K562 (cell line): ENCODE measurements around the gene DENND10. TPM values are rescaled to one million over a fixed set of nuclear protein-coding genes. Genes with fewer than 3 reads are reported as not detected.

Experiments used
- ATAC-seq: fragments of 200-7000 bp; cut with Tn5 transposase; 3 replicates; pipeline ENCODE4 v1.9.1; 2020; ENCODE audit warnings: moderate library complexity
- BruUV-seq: library from RNA; stranded (reverse); fragments of 400-500 nt; replicated peaks from 2 replicates; lab custom pipeline; 2021; lab: Mats Ljungman, UMichigan
- CTCF ChIA-PET: fragments of 300-600 bp; formaldehyde crosslinking; extraction: SDS; loops from one replicate; lab custom pipeline; 2021; ENCODE audit warnings: low intra/inter-chr PET ratio; lab: Yijun Ruan, JAX
- POLR2A ChIA-PET: fragments of 300-600, 350-650 bp; sonication (Branson Sonifier 250); formaldehyde crosslinking; extraction: SDS; loops from one replicate; lab custom pipeline; 2021; ENCODE audit warnings: antibody characterized with exemption, inconsistent platforms; lab: Yijun Ruan, JAX
- DNase-seq, 4 experiments: peaks; one replicate each; pipeline versions ENCODE4 v3.0.0 to v3.0.0-alpha.2; 2011 to 2018; ENCODE audit warnings: low spot score in 3 of 4, mixed read lengths in 3 of 4; ENCODE audit errors: extremely low read depth in 1 of 4
- FAIRE-seq: peaks from 2 replicates; lab custom pipeline; 2011; peaks lifted over from hg19 to GRCh38; lab: Jason Lieb, UNC
- H2AFZ ChIP-seq: 2 replicates; pipeline ENCODE4 v1.6.0; 2011; ENCODE audit warnings: low read depth, low read length, control low read depth, inconsistent platforms
- H3K27ac ChIP-seq: fragments of 200-600 bp; 3 replicates; pipeline ENCODE4 v1.8.0; 2011; ENCODE audit warnings: low read depth, mild to moderate bottlenecking, control low read depth, inconsistent platforms, low read length, moderate library complexity, mixed read lengths; ENCODE audit errors: extremely low read depth
- H3K27me3 ChIP-seq, 2 experiments: fragments of 300-600 bp in 1 of 2; 2 replicates in 1 of 2; 3 replicates in 1 of 2; pipeline versions ENCODE4 v1.6.0 to v1.8.0; 2011; ENCODE audit warnings: inconsistent platforms in 2 of 2, low read length in 2 of 2, mild to moderate bottlenecking in 1 of 2, mixed read lengths in 1 of 2, moderate library complexity in 1 of 2; ENCODE audit not compliant: control insufficient read depth in 2 of 2, insufficient read depth in 2 of 2
- H3K36me3 ChIP-seq: fragments of 300-600 bp; 3 replicates; pipeline ENCODE4 v1.8.0; 2011; ENCODE audit warnings: mild to moderate bottlenecking, low read length, inconsistent platforms; ENCODE audit not compliant: control insufficient read depth, insufficient read depth
- H3K4me1 ChIP-seq, 2 experiments: fragments of 200-600 bp in 1 of 2; replicated peaks in 1 of 2; 2 replicates in 1 of 2; 3 replicates in 1 of 2; pipeline versions ENCODE4 v1.5.1 to v1.8.0; 2011; ENCODE audit warnings: inconsistent platforms in 2 of 2, low read length in 2 of 2, mild to moderate bottlenecking in 1 of 2, mixed read lengths in 1 of 2, moderate library complexity in 1 of 2; ENCODE audit not compliant: control insufficient read depth in 2 of 2, insufficient read depth in 2 of 2
- H3K4me2 ChIP-seq: 2 replicates; pipeline ENCODE4 v1.6.1; 2011; ENCODE audit warnings: low read length, control low read depth, inconsistent platforms, mixed read lengths; ENCODE audit not compliant: insufficient read depth
- H3K4me3 ChIP-seq: fragments of 200-600 bp; sonication (generic), shearing (Covaris generic); 2 replicates; pipeline ENCODE4 v1.5.1; 2016; ENCODE audit warnings: control low read depth, inconsistent platforms
- H3K79me2 ChIP-seq: fragments of 200-600 bp; 3 replicates; pipeline ENCODE4 v1.8.0; 2011; ENCODE audit warnings: low read length, inconsistent platforms; ENCODE audit not compliant: control insufficient read depth, insufficient read depth
- H3K9ac ChIP-seq, 2 experiments: 2 replicates each; pipeline versions ENCODE4 v1.6.0 to v1.6.1; 2011; ENCODE audit warnings: low read depth in 2 of 2, low read length in 2 of 2, control low read depth in 1 of 2, inconsistent platforms in 1 of 2, mild to moderate bottlenecking in 1 of 2, mixed read lengths in 1 of 2; ENCODE audit not compliant: insufficient read depth in 1 of 2
- H3K9me1 ChIP-seq: one replicate; pipeline ENCODE4 v1.6.0; 2011; ENCODE audit warnings: inconsistent platforms, mild to moderate bottlenecking, low read length, moderate library complexity; ENCODE audit not compliant: control insufficient read depth, insufficient read depth
- H3K9me3 ChIP-seq: replicated peaks from 2 replicates; pipeline ENCODE4 v1.5.1; 2011; ENCODE audit warnings: low read depth, low read length, inconsistent platforms; ENCODE audit not compliant: control insufficient read depth, insufficient read depth
- H4K20me1 ChIP-seq: replicated peaks from 2 replicates; pipeline ENCODE4 v1.6.1; 2011; ENCODE audit warnings: low read length, inconsistent platforms, mixed read lengths; ENCODE audit not compliant: control insufficient read depth, insufficient read depth
- FOXJ2 ChIP-seq: fragments of 200-800 bp; sonication (Bioruptor generic); IDR thresholded peaks from 2 replicates; pipeline ENCODE4 v1.6.1; 2016; ENCODE audit warnings: missing genetic modification characterization, missing compliant biosample characterization
- KAT2B ChIP-seq: IDR thresholded peaks from one replicate; pipeline ENCODE4 v1.6.1; 2012; ENCODE audit warnings: low read depth, mild to moderate bottlenecking, control low read depth, inconsistent platforms, low read length, moderate library complexity
- MCM5 ChIP-seq: fragments of 450-650 bp; IDR thresholded peaks from 2 replicates; pipeline ENCODE4 v1.6.1; 2016; ENCODE audit warnings: low read depth
- PHB ChIP-seq: fragments of 250-450 bp; sonication (Bioruptor Pico); IDR thresholded peaks from 2 replicates; pipeline ENCODE4 v1.5.0; 2021
- POU5F1 ChIP-seq: fragments of 150-350 bp; IDR thresholded peaks from 2 replicates; pipeline ENCODE4 v1.6.1; 2014; ENCODE audit warnings: borderline replicate concordance, low read length, low read depth, mild to moderate bottlenecking; ENCODE audit not compliant: partially characterized antibody
- PTRF ChIP-seq: fragments of 450-650 bp; IDR thresholded peaks from 2 replicates; pipeline ENCODE4 v1.6.1; 2016; ENCODE audit warnings: mild to moderate bottlenecking, missing genetic modification characterization, missing compliant biosample characterization
- RCOR1 ChIP-seq, 2 experiments: IDR thresholded peaks; 2 replicates each; pipeline ENCODE4 v1.6.1; 2012; ENCODE audit warnings: low read depth in 2 of 2, low read length in 2 of 2, borderline replicate concordance in 1 of 2, improper control_type of control experiment in 1 of 2
- TCF3 ChIP-seq: sonication (generic); formaldehyde crosslinking; IDR thresholded peaks from 2 replicates; pipeline ENCODE4 v1.4.0; 2020; ENCODE audit warnings: mild to moderate bottlenecking, missing genetic modification reagents
- ZBTB7A ChIP-seq: IDR thresholded peaks from 2 replicates; pipeline ENCODE4 v1.6.1; 2011; ENCODE audit warnings: low read depth, mild to moderate bottlenecking, low read length, moderate library complexity, borderline replicate concordance; ENCODE audit not compliant: control insufficient read depth
- ZNF133 ChIP-seq: fragments of 250-450 bp; sonication (Bioruptor Pico); IDR thresholded peaks from 2 replicates; pipeline ENCODE4 v1.4.0; 2020; ENCODE audit warnings: mild to moderate bottlenecking
- ZNF316 ChIP-seq: fragments of 450-650 bp; IDR thresholded peaks from 2 replicates; pipeline ENCODE4 v1.6.1; 2016
- ZZZ3 ChIP-seq: fragments of 450-650 bp; IDR thresholded peaks from 2 replicates; pipeline ENCODE4 v1.6.1; 2016; ENCODE audit warnings: antibody characterized with exemption, mild to moderate bottlenecking, moderate library complexity
- WGBS: fragments of 100-300 bp; shearing (Covaris generic); methylation state at CpG from one replicate; pipeline ENCODE4 v1.1.6; 2016; ENCODE audit warnings: low coverage, mixed read lengths; ENCODE audit not compliant: insufficient coverage; ENCODE audit errors: missing lambda C conversion rate; 5-methylcytosine and 5-hydroxymethylcytosine counted together
- in situ Hi-C: fragments of 300-500 bp; cut with MboI; formaldehyde crosslinking; loops from 4 replicates; pipeline ENCODE4 v1.15.0; 2018; ENCODE audit warnings: inconsistent platforms, mixed read lengths
- intact Hi-C: fragments of 100-400 bp; cut with micrococcal nuclease; formaldehyde crosslinking; loops from 2 replicates; pipeline ENCODE4 v1.14.2; 2022
- polyA plus RNA-seq, 8 experiments: library from polyadenylated mRNA; depleted of rRNA in 4 of 8; stranded (reverse) in 5 of 8; unstranded in 3 of 8; fragments of >200 nt; fragmentation: Nextera tagmentation in 2 of 8; fragmentation: Illumina TruSeq in 1 of 8; extraction: Ambion mirVana in 2 of 8; extraction: Trizol in 1 of 8; gene quantifications; 2 replicates each; pipeline versions ENCODE4 v1.2.1 to v1.2.3, GENCODE V29; 2011 to 2014; ENCODE audit warnings: inconsistent platforms in 1 of 8, missing spikeins in 1 of 8
- total RNA-seq, 7 experiments: library from RNA; depleted of rRNA in 6 of 7; stranded (reverse); fragments of >200 nt in 6 of 7; fragmentation: Illumina TruSeq in 2 of 7; extraction: Trizol in 2 of 7; gene quantifications; 2 replicates each; pipeline versions ENCODE4 v1.2.1 to v1.2.3, GENCODE V29; 2011 to 2021; ENCODE audit warnings: low replicate concordance in 1 of 7

The DENND10 gene
- total and polyA plus RNA-seq, 9 of the 15 experiments (the other 6 are each of a cell fraction or from before 2014, with no cell fraction given), result 9.4 to 20.0 (median 12.5) TPM

- Histone ChIP-seq H3K4me3 (no peak overlapping the region), H3K27me3 (no peaks in the 10 kb centered on the region), H3K79me2 (no peaks in the 10 kb centered on the region), H3K9me3 (no peaks in the 10 kb centered on the region), H3K9ac (peak overlapping the region in 1 of 2 experiments; percentile 61; a peak in 1 of 4 replicates), H3K27ac (no peak overlapping the region), H3K4me1 (peaks cover 9 to 15% of the 10 kb centered on the region in 2 experiments), H3K9me1 (no peaks in the 10 kb centered on the region), H2AFZ (no peak overlapping the region), H3K36me3 (peaks cover 23% of the 10 kb centered on the region; the same call in 2 of the 3 replicates), H4K20me1 (no peaks in the 10 kb centered on the region), H3K4me2 (no peak overlapping the region)
- TF ChIP-seq PTRF (tag), result no peak
- no peak for TF ChIP-seq ZNF133 (CRISPR knock-in tag)
- no peak for TF ChIP-seq POU5F1
- no peak for TF ChIP-seq MCM5
- no peak for TF ChIP-seq PHB (CRISPR knock-in tag)
- TF ChIP-seq TCF3 (CRISPR knock-in tag), result no peak
- no peak for TF ChIP-seq KAT2B
- TF ChIP-seq FOXJ2, result no peak
- TF ChIP-seq ZBTB7A, result no peak
- no peak for TF ChIP-seq RCOR1 (IDR thresholded peaks at IDR 0.05; ENCODE audit: borderline replicate concordance in 1 of 2, low read depth in 2 of 2, low read length in 2 of 2)
- TF ChIP-seq ZZZ3, result no peak
- TF ChIP-seq ZNF316, result no peak
- intact Hi-C loops, result no loop called here
- no peak for FAIRE-seq
- WGBS, result 84% methylated on average over 11 of the region's 14 CpGs
- no TSS peak for BruUV-seq
- ATAC-seq, result no peak
- ChIA-PET POLR2A (interaction anchor here (1.1 to 1.8 kb wide), 3 partner anchors 24 to 53 kb away, joined by 4 to 9 read pairs (median 7); partner anchors contain the start of genes DENND10 and EIF3A), CTCF (no interaction called here)
- DNase-seq, result no peak
- in situ Hi-C loops, result no loop called here
These were observed 28.8 kb downstream of the DENND10 start for GRCh38 chr10:119132521-119133345.
